Pancreas (tissue), 10 donors: ENCODE data around the gene CDX1. TPM values are rescaled to one million over a fixed set of nuclear protein-coding genes. Genes with fewer than 3 reads are reported as not detected.

Experiments used
- ATAC-seq, 4 donors: fragments of 200-7000 bp; cut with Tn5 transposase; one replicate each; pipeline versions ENCODE4 v1.8.0 to v1.9.1; 2020; ENCODE audit warnings: mild to moderate bottlenecking in 4 of 4, moderate library complexity in 4 of 4
- DNase-seq, 6 donors: peaks; one replicate each; pipeline ENCODE4 v3.0.0-alpha.2; 2020
- FAIRE-seq: peaks from 2 replicates; lab custom pipeline; 2012; peaks lifted over from hg19 to GRCh38; lab: Jason Lieb, UNC
- H3K27ac ChIP-seq, 4 donors: fragments of 200-600 bp; sonication (generic); 1 replicate in 3 of 4; 2 replicates in 1 of 4; pipeline versions ENCODE4 v1.5.0 to v1.8.0; 2020
- H3K27me3 ChIP-seq, 4 donors: fragments of 200-600 bp; one replicate each; pipeline ENCODE4 v1.8.0; 2021
- H3K36me3 ChIP-seq, 3 donors: fragments of 200-600 bp; sonication (generic) in 1 of 3; one replicate each; pipeline versions ENCODE4 v1.5.0 to v1.8.0; 2020 to 2021
- H3K4me1 ChIP-seq, 3 donors: fragments of 200-600 bp; one replicate each; pipeline ENCODE4 v1.8.0; 2021
- H3K4me3 ChIP-seq, 4 donors: fragments of 200-600 bp; sonication (generic) in 2 of 4; one replicate each; pipeline versions ENCODE4 v1.5.0 to v1.8.0; 2020 to 2021
- H3K9me3 ChIP-seq, 4 donors: fragments of 200-600 bp; one replicate each; pipeline ENCODE4 v1.8.0; 2021
- WGBS, 2 donors: extraction: QIAGEN DNeasy Blood & Tissue Kit; methylation state at CpG; one replicate each; pipeline ENCODE4 v1.1.7; 2013; 5-methylcytosine and 5-hydroxymethylcytosine counted together
- intact Hi-C, 3 donors: fragments of 100-400 bp; cut with DNase I; formaldehyde crosslinking; loops; one replicate each; pipeline versions ENCODE4 v1.11.1 to v1.14.2; 2022
- polyA plus RNA-seq, 2 donors: library from polyadenylated mRNA; stranded (reverse); fragments of 200-250 nt; gene quantifications; one replicate each; pipeline ENCODE4 v1.2.3, GENCODE V29; 2013
- total RNA-seq, 6 donors: library from RNA; stranded (reverse); fragmentation: NEBNext Ultra II Directional in 4 of 6; extraction: Animal tissue kit (Norgen Biotek cat#: 25700) in 4 of 6; gene quantifications; one replicate each; pipeline versions ENCODE4 v1.2.1 to v1.2.4, GENCODE V29; 2021 to 2023
- TF ChIP-seq, protein P1 (sequence below), 4 donors: fragments of 200-600 bp; sonication (generic) in 3 of 4; IDR thresholded peaks; one replicate each; pipeline versions ENCODE4 v1.5.0 to v1.8.0; 2021; ENCODE audit warnings: antibody characterized with exemption in 4 of 4
- donor health status: healthy with polysubstance abuse.
- donor health status: DM: no; HTN: no; CAD: no; lungs with moderate emphysema.
- donor health status: DM: no; HTN: no; CAD: no.
- donor health status: control.
- donor health status: control.
- donor health status: Bipolar disorder and iron deficiency.
- donor health status: DM: yes; HTN: yes; CAD: no.
- donor health status: DM: no; HTN: no; CAD: no.
- donor health status: DM: no; HTN: no; CAD: no.
- donor health status: DM: yes; HTN: yes; CAD: no.

Gene CDX1
- total and polyA plus RNA-seq, 8 donors, result 0.13 to 0.19 (median 0.16) TPM; not detected in 5

GRCh38 chr5:150158170-150158949 lies 8.2 kb upstream of the CDX1 start:
- intact Hi-C loops, result no loop called here
- Histone ChIP-seq H3K4me3 (no peak overlapping the region), H3K27me3 (no peaks in the 10 kb centered on the region), H3K4me1 (no peaks in the 10 kb centered on the region), H3K36me3 (no peaks in the 10 kb centered on the region), H3K9me3 (no peaks in the 10 kb centered on the region), H3K27ac (no peak overlapping the region)
- ATAC-seq (no peak), DNase-seq (no peak), FAIRE-seq (no peak)
- TF ChIP-seq, protein P1, sequence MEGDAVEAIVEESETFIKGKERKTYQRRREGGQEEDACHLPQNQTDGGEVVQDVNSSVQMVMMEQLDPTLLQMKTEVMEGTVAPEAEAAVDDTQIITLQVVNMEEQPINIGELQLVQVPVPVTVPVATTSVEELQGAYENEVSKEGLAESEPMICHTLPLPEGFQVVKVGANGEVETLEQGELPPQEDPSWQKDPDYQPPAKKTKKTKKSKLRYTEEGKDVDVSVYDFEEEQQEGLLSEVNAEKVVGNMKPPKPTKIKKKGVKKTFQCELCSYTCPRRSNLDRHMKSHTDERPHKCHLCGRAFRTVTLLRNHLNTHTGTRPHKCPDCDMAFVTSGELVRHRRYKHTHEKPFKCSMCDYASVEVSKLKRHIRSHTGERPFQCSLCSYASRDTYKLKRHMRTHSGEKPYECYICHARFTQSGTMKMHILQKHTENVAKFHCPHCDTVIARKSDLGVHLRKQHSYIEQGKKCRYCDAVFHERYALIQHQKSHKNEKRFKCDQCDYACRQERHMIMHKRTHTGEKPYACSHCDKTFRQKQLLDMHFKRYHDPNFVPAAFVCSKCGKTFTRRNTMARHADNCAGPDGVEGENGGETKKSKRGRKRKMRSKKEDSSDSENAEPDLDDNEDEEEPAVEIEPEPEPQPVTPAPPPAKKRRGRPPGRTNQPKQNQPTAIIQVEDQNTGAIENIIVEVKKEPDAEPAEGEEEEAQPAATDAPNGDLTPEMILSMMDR (IDR thresholded peaks at IDR 0.05), result no peak
- 61 to 65% methylated on average over 12 of the region's 12 CpGs for WGBS, 2 donors

GRCh38 chr5:150159031-150159430 lies 7.5 kb upstream of the CDX1 start:
- H3K4me1 ChIP-seq, result no peaks in the 10 kb centered on the region
- ATAC-seq, result no peak
- no peaks in the 10 kb centered on the region for H3K36me3 ChIP-seq
- H3K27ac ChIP-seq, result no peak overlapping the region
- WGBS, 2 donors, result 67 to 71% methylated on average over 6 of the region's 6 CpGs
- no peaks in the 10 kb centered on the region for H3K27me3 ChIP-seq
- TF ChIP-seq, protein P1 (IDR thresholded peaks at IDR 0.05), result no peak
- no peak overlapping the region for H3K4me3 ChIP-seq
- H3K9me3 ChIP-seq, result no peaks in the 10 kb centered on the region
- intact Hi-C loops, result no loop called here
- no peak for FAIRE-seq
- DNase-seq, result no peak

GRCh38 chr5:150159741-150160179 lies 6.8 kb upstream of the CDX1 start:
- TF ChIP-seq, protein P1 (IDR thresholded peaks at IDR 0.05), result no peak
- Histone ChIP-seq H3K27me3 (no peaks in the 10 kb centered on the region), H3K4me1 (no peaks in the 10 kb centered on the region), H3K4me3 (no peak overlapping the region), H3K9me3 (no peaks in the 10 kb centered on the region), H3K27ac (no peak overlapping the region), H3K36me3 (no peaks in the 10 kb centered on the region)
- peak in 2 of 4 donors; percentile 5 to 7 for ATAC-seq
- no peak for FAIRE-seq
- intact Hi-C loops, result loop anchor here in 2 of 3 donors (5.0 to 10.0 kb wide), 2 partner anchors 58 to 275 kb away; no protein-coding TSS in a partner anchor
- no peak for DNase-seq
- WGBS, 2 donors, result 62 to 66% methylated on average over 9 of the region's 9 CpGs

DNA sequence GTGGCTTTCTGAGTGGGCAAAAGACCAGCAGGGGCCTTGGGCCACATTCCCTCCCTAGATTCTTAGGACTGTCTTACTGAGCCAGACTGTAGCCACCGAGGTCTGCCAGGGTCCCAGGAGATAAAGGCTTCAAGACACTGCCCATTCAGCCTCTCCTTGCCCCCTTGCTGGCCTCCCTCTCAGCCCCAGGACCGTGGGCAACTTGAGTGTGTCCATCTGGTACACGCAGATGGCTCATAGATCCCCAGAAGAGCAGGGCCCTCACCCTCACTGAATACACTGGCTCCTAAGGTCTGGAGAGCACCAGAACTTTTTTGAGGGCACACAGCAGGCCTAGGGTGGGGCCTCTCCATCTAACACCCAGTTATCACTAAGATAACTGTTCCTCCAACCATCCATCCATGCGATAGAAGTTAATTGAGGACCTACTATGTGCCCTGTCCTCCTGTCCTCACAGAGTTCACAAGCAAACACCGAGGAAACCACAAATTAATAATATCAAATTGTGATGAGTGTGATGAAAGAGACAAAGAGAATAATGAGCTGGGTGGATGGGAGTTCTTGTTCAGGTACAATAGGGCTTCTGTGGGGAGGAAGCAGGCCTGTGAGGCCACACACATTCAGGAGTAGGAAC lies 6.0 kb upstream of the CDX1 start:
- DNase-seq (no peak), ATAC-seq (no peak), FAIRE-seq (no peak)
- Histone ChIP-seq H3K27me3 (no peaks in the 10 kb centered on the region), H3K4me1 (no peaks in the 10 kb centered on the region), H3K36me3 (no peaks in the 10 kb centered on the region), H3K27ac (no peak overlapping the region), H3K4me3 (no peak overlapping the region), H3K9me3 (no peaks in the 10 kb centered on the region)
- intact Hi-C loops, result loop anchor here in 2 of 3 donors (5.0 to 10.0 kb wide), 2 partner anchors 57 to 274 kb away; no protein-coding TSS in a partner anchor
- 52 to 64% methylated on average over 5 of the region's 5 CpGs for WGBS, 2 donors
- TF ChIP-seq, protein P1 (IDR thresholded peaks at IDR 0.05), result no peak
